ENCODE data around the gene KLHL15. TPM values are rescaled to one million over a fixed set of nuclear protein-coding genes. Genes with fewer than 3 reads are reported as not detected.

The KLHL15 gene
- polyA plus RNA-seq, 1 experiment = 2.7 TPM

DNA sequence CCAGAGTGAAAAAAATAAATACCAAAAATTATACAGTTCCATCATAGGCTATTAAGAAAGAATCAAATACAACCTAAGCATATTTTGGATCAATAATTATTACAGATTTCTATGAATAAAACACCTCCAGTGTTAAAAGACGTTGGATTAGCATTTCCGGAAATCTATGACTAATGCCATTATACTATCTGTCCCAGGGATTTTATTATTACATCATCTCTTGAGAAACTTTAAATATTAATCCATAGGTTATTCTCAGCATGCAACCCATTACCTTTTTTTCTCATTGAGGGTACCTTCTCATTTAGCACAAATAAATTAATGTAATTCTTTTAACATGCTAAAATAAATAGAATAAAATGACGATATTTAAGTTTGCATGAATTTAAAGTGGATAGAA, 74.6 kb downstream of the KLHL15 start:
- TF ChIP-seq, protein P1, sequence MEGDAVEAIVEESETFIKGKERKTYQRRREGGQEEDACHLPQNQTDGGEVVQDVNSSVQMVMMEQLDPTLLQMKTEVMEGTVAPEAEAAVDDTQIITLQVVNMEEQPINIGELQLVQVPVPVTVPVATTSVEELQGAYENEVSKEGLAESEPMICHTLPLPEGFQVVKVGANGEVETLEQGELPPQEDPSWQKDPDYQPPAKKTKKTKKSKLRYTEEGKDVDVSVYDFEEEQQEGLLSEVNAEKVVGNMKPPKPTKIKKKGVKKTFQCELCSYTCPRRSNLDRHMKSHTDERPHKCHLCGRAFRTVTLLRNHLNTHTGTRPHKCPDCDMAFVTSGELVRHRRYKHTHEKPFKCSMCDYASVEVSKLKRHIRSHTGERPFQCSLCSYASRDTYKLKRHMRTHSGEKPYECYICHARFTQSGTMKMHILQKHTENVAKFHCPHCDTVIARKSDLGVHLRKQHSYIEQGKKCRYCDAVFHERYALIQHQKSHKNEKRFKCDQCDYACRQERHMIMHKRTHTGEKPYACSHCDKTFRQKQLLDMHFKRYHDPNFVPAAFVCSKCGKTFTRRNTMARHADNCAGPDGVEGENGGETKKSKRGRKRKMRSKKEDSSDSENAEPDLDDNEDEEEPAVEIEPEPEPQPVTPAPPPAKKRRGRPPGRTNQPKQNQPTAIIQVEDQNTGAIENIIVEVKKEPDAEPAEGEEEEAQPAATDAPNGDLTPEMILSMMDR (IDR thresholded peaks at IDR 0.05; ENCODE audit: insufficient read depth, low read depth, low read length) = no peak
- Histone ChIP-seq H3K27me3 (ENCODE audit: control insufficient read depth, insufficient read depth, low read length) (no peaks in the 10 kb centered on the region), H3K36me3 (ENCODE audit: control insufficient read depth, insufficient read depth, low read length) (no peaks in the 10 kb centered on the region), H3K4me3 (ENCODE audit: low read depth, low read length) (no peak overlapping the region)
- no peak for DNase-seq (ENCODE audit: low read depth)
- ChIA-PET POLR2A (no interaction called here), CTCF (no interaction called here)

DNA sequence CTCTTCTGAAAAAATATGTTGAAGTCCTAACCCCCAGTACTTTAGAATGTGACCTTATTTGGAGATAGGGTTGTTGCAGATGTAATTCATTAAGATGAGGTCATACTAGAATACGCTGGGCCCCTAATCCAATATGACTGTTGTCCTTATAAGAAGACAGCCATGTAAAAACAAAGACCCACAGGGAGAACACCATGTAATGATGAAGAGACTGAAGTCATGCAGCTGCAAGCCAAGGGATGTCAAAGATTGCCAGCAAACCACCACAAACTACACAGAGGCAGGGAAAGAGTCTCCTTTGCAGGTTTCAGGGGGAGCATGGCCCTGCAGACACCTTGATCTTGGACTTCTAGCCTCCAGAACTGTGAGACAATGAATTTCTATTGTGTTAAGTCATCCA, 81.8 kb downstream of the KLHL15 start:
- POLR2A ChIA-PET = no interaction called here
- TF ChIP-seq, protein P1 (IDR thresholded peaks at IDR 0.05; ENCODE audit: insufficient read depth, low read depth, low read length) = no peak
- DNase-seq (ENCODE audit: low read depth) = no peak

DNA sequence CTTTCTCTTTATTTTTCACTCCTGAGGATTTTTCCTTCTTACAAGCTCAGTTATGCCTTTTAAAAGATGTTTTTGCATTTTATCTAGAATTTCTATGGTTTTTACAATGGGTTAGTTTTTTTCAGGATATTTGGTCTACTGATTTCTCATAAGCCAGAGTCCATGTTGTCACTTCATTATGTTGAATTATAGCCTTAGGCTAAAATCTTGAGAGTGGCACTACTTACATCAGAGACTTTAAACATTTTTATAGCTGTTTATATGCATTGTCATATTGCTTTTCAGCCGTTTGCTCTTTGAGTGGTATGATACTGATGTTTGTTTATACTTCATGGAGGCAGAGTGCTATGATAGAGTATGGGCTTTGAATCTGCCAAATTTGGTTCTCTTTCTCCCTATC, 82.8 kb downstream of the KLHL15 start:
- POLR2A ChIA-PET = no interaction called here
- CTCF ChIA-PET = no interaction called here
- DNase-seq (ENCODE audit: low read depth) = no peak
- Histone ChIP-seq H3K4me3 (ENCODE audit: low read depth, low read length) (no peak overlapping the region), H3K36me3 (ENCODE audit: control insufficient read depth, insufficient read depth, low read length) (no peaks in the 10 kb centered on the region), H3K27me3 (ENCODE audit: control insufficient read depth, insufficient read depth, low read length) (no peaks in the 10 kb centered on the region)
- TF ChIP-seq, protein P1 (IDR thresholded peaks at IDR 0.05; ENCODE audit: insufficient read depth, low read depth, low read length) = no peak

More for the DNA sequence above, 81.8 kb downstream of the KLHL15 start:
- CTCF ChIA-PET = no interaction called here
- Histone ChIP-seq H3K4me3 (ENCODE audit: low read depth, low read length) (no peak overlapping the region), H3K36me3 (ENCODE audit: control insufficient read depth, insufficient read depth, low read length) (no peaks in the 10 kb centered on the region), H3K27me3 (ENCODE audit: control insufficient read depth, insufficient read depth, low read length) (no peaks in the 10 kb centered on the region)

DNA sequence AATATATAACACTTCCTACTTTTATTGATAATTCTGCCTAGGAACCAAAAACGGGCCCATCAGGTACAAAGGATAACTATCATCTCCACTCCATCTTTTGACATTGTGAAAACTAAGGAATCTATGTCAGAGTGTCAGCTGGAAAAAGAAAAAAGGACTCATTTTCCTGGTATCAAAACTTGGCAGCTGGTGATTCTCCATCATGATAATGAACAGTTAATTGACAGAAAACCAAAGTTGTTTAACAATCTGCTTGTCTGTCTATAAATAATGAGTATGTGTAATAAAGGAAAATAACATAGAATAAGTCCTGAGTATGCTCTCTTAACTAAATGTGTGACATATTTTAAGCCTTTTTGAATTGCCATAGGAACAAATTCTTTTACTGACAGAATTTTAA, 87.8 kb downstream of the KLHL15 start:
- CTCF ChIA-PET = no interaction called here
- POLR2A ChIA-PET = no interaction called here
- TF ChIP-seq, protein P1 (IDR thresholded peaks at IDR 0.05; ENCODE audit: insufficient read depth, low read depth, low read length) = no peak
- H3K27me3 ChIP-seq (ENCODE audit: control insufficient read depth, insufficient read depth, low read length) = no peaks in the 10 kb centered on the region
- DNase-seq (ENCODE audit: low read depth) = no peak
- H3K4me3 ChIP-seq (ENCODE audit: low read depth, low read length) = no peak overlapping the region
- no peaks in the 10 kb centered on the region for H3K36me3 ChIP-seq (ENCODE audit: control insufficient read depth, insufficient read depth, low read length)

DNA sequence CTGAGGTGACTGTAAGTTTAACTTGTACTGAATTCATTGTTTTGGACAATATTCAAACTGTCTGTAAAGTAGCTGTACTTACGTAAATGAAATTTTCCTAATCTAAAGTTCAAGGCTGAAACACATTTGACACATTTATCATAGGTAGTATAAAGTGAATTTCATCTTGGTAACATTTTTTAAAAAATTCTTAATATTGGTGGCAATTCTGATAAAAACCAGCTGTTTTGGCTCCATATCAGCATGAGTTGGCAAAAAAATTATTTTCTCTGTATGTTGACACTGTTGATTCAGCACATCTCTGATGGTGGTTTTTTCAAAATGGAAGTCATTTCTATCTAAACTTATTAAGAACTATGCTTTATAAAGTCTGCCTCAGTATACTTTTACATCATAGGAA, 88.3 kb downstream of the KLHL15 start:
- DNase-seq (ENCODE audit: low read depth) = no peak
- Histone ChIP-seq H3K36me3 (ENCODE audit: control insufficient read depth, insufficient read depth, low read length) (no peaks in the 10 kb centered on the region), H3K27me3 (ENCODE audit: control insufficient read depth, insufficient read depth, low read length) (no peaks in the 10 kb centered on the region), H3K4me3 (ENCODE audit: low read depth, low read length) (no peak overlapping the region)
- TF ChIP-seq, protein P1 (IDR thresholded peaks at IDR 0.05; ENCODE audit: insufficient read depth, low read depth, low read length) = no peak
- ChIA-PET CTCF (no interaction called here), POLR2A (no interaction called here)
